IMR-90 (cell line): Measurements from ENCODE around the gene TRIO.

Experiments
- CEBPB ChIP-seq: IDR thresholded peaks from 2 replicates; pipeline ENCODE4 v1.6.1; 2012; ENCODE audit warnings: low read depth, low read length, improper control_type of control experiment
- MAFK ChIP-seq: IDR thresholded peaks from 2 replicates; pipeline ENCODE4 v1.6.1; 2012; ENCODE audit warnings: low read depth, low read length, improper control_type of control experiment
- POLR2A ChIP-seq: IDR thresholded peaks from 2 replicates; pipeline ENCODE4 v1.6.1; 2012; ENCODE audit warnings: mild to moderate bottlenecking, low read depth, low read length
- RAD21 ChIP-seq: IDR thresholded peaks from 2 replicates; pipeline ENCODE4 v1.6.1; 2012; ENCODE audit warnings: low read length, improper control_type of control experiment
- RCOR1 ChIP-seq: IDR thresholded peaks from 2 replicates; pipeline ENCODE4 v1.6.1; 2012; ENCODE audit warnings: mild to moderate bottlenecking, low read length, improper control_type of control experiment; ENCODE audit not compliant: insufficient replicate concordance
- USF2 ChIP-seq: fragments of 150-350 bp; IDR thresholded peaks from 2 replicates; pipeline ENCODE4 v1.6.1; 2017; ENCODE audit warnings: mild to moderate bottlenecking, antibody characterized with exemption, low read length, low read depth
- TF ChIP-seq, protein P1 (sequence below): conservative IDR thresholded peaks from 2 replicates; pipeline ENCODE4 v1.5.1; 2012; ENCODE audit warnings: mild to moderate bottlenecking, low read depth, low read length, improper control_type of control experiment
- TF ChIP-seq, protein P2 (sequence below): fragments of 150-350 bp; IDR thresholded peaks from 2 replicates; pipeline ENCODE4 v1.6.1; 2016; ENCODE audit warnings: low read depth, mild to moderate bottlenecking, low read length, moderate library complexity, borderline replicate concordance

- TF ChIP-seq, protein P1, sequence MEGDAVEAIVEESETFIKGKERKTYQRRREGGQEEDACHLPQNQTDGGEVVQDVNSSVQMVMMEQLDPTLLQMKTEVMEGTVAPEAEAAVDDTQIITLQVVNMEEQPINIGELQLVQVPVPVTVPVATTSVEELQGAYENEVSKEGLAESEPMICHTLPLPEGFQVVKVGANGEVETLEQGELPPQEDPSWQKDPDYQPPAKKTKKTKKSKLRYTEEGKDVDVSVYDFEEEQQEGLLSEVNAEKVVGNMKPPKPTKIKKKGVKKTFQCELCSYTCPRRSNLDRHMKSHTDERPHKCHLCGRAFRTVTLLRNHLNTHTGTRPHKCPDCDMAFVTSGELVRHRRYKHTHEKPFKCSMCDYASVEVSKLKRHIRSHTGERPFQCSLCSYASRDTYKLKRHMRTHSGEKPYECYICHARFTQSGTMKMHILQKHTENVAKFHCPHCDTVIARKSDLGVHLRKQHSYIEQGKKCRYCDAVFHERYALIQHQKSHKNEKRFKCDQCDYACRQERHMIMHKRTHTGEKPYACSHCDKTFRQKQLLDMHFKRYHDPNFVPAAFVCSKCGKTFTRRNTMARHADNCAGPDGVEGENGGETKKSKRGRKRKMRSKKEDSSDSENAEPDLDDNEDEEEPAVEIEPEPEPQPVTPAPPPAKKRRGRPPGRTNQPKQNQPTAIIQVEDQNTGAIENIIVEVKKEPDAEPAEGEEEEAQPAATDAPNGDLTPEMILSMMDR = no peak
- TF ChIP-seq RAD21 (no peak), POLR2A (no peak), CEBPB (no peak), RCOR1 (no peak), MAFK (no peak), USF2 (no peak)
- TF ChIP-seq, protein P2, sequence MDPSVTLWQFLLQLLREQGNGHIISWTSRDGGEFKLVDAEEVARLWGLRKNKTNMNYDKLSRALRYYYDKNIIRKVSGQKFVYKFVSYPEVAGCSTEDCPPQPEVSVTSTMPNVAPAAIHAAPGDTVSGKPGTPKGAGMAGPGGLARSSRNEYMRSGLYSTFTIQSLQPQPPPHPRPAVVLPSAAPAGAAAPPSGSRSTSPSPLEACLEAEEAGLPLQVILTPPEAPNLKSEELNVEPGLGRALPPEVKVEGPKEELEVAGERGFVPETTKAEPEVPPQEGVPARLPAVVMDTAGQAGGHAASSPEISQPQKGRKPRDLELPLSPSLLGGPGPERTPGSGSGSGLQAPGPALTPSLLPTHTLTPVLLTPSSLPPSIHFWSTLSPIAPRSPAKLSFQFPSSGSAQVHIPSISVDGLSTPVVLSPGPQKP = no peak
These were observed 9.1 kb upstream of the TRIO start for GRCh38 chr5:14134083-14134482.
